HCT116 (cell line): Measurements from ENCODE around the gene P2RX6. TPM values are rescaled to one million over a fixed set of nuclear protein-coding genes. Genes with fewer than 3 reads are reported as not detected.

Source experiments
- ATAC-seq: fragments of 200-7000 bp; cut with Tn5 transposase; 2 replicates; pipeline ENCODE4 v1.9.1; 2020; ENCODE audit warnings: mild to moderate bottlenecking, moderate library complexity
- BruUV-seq: library from RNA; stranded (reverse); fragments of 400-500 nt; replicated peaks from 2 replicates; lab custom pipeline; 2021; lab: Mats Ljungman, UMichigan
- CTCF ChIA-PET: fragments of 300-600 bp; sonication (Branson Sonifier 250); formaldehyde crosslinking; loops from one replicate; lab custom pipeline; 2021; ENCODE audit warnings: antibody characterized with exemption; lab: Charles Lee
- POLR2A ChIA-PET: fragments of 300-600, 350-600 bp; sonication (Branson Sonifier 250); formaldehyde crosslinking; loops from one replicate; lab custom pipeline; 2021; ENCODE audit warnings: antibody characterized with exemption; lab: Charles Lee
- RAD21 ChIA-PET, 2 experiments: fragments of 300-600 bp; sonication (Branson Sonifier 250); formaldehyde crosslinking; loops; one replicate each; lab custom pipeline; 2023; ENCODE audit warnings: low total read pairs in 2 of 2; ENCODE audit not compliant: uncharacterized antibody in 2 of 2, unreplicated experiment in 2 of 2, low non-redundant PET in 1 of 2; lab: Charles Lee
- DNase-seq: peaks from one replicate; pipeline ENCODE4 v3.0.0-alpha.2; 2010; ENCODE audit warnings: low read depth, low spot score
- H2AFZ ChIP-seq: fragments of 200-600 bp; shearing (Covaris generic), sonication (generic); 2 replicates; pipeline ENCODE4 v1.6.1; 2017; ENCODE audit warnings: low read depth, mixed run types, mixed read lengths, antibody characterized with exemption, low read length; ENCODE audit not compliant: poor library complexity, severe bottlenecking
- H3K27ac ChIP-seq: 2 replicates; pipeline ENCODE4 v1.5.1; 2012; ENCODE audit warnings: low read depth, low read length
- H3K27me3 ChIP-seq: fragments of 200-600 bp; sonication (generic); 2 replicates; pipeline ENCODE4 v1.6.1; 2016; ENCODE audit warnings: mixed run types, low read length, mixed read lengths; ENCODE audit not compliant: insufficient read depth
- H3K36me3 ChIP-seq, 2 experiments: fragments of 200-500 bp in 1 of 2; fragments of 200-600 bp in 1 of 2; sonication (Bioruptor generic) in 1 of 2; sonication (generic) in 1 of 2; 2 replicates each; pipeline versions ENCODE4 v1.5.1 to v1.6.1; 2014 to 2016; ENCODE audit warnings: low read length in 2 of 2, inconsistent platforms in 1 of 2, mixed read lengths in 1 of 2, mixed run types in 1 of 2; ENCODE audit not compliant: insufficient read depth in 2 of 2, control insufficient read depth in 1 of 2
- H3K4me1 ChIP-seq, 2 experiments: fragments of 200-600 bp in 1 of 2; sonication (generic) in 1 of 2; 2 replicates each; pipeline versions ENCODE4 v1.5.1 to v1.6.1; 2012 to 2017; ENCODE audit warnings: low read length in 2 of 2, inconsistent platforms in 1 of 2, mild to moderate bottlenecking in 1 of 2, mixed read lengths in 1 of 2, mixed run types in 1 of 2, moderate library complexity in 1 of 2; ENCODE audit not compliant: insufficient read depth in 2 of 2, control insufficient read depth in 1 of 2
- H3K4me2 ChIP-seq: fragments of 200-600 bp; sonication (generic); 2 replicates; pipeline ENCODE4 v1.6.1; 2017; ENCODE audit warnings: mixed run types, low read length, mixed read lengths
- H3K4me3 ChIP-seq, 2 experiments: fragments of 200-600 bp in 1 of 2; sonication (generic) in 1 of 2; replicated peaks in 1 of 2; 2 replicates each; pipeline ENCODE4 v1.5.1; 2011 to 2016; ENCODE audit warnings: low read length in 2 of 2, control low read depth in 1 of 2, low read depth in 1 of 2, mild to moderate bottlenecking in 1 of 2, mixed read lengths in 1 of 2, mixed run types in 1 of 2
- H3K79me2 ChIP-seq: fragments of 200-600 bp; sonication (generic); 2 replicates; pipeline ENCODE4 v1.6.1; 2017; ENCODE audit warnings: mild to moderate bottlenecking, mixed run types, low read length, moderate library complexity, mixed read lengths; ENCODE audit not compliant: insufficient read depth
- H3K9ac ChIP-seq: fragments of 200-600 bp; sonication (generic); 2 replicates; pipeline ENCODE4 v1.6.1; 2016; ENCODE audit warnings: low read length, mixed read lengths
- H3K9me2 ChIP-seq: fragments of 200-600 bp; sonication (generic), shearing (Covaris generic); 2 replicates; pipeline ENCODE4 v1.6.1; 2017; ENCODE audit warnings: mixed run types, mild to moderate bottlenecking, moderate library complexity; ENCODE audit not compliant: insufficient read depth
- H3K9me3 ChIP-seq, 2 experiments: fragments of 200-500 bp in 1 of 2; fragments of 200-600 bp in 1 of 2; sonication (Bioruptor generic) in 1 of 2; sonication (generic) in 1 of 2; 2 replicates each; pipeline ENCODE4 v1.6.1; 2014 to 2017; ENCODE audit warnings: low read length in 2 of 2, mixed read lengths in 2 of 2, inconsistent platforms in 1 of 2, low read depth in 1 of 2, mild to moderate bottlenecking in 1 of 2, mixed run types in 1 of 2, moderate library complexity in 1 of 2; ENCODE audit not compliant: control insufficient read depth in 1 of 2, insufficient read depth in 1 of 2
- H4K20me1 ChIP-seq: fragments of 200-600 bp; sonication (generic), shearing (Covaris generic); 2 replicates; pipeline ENCODE4 v1.6.1; 2017; ENCODE audit warnings: mixed run types, mild to moderate bottlenecking, moderate library complexity; ENCODE audit not compliant: insufficient read depth
- EGR1 ChIP-seq: IDR thresholded peaks from 2 replicates; pipeline ENCODE4 v1.6.1; 2012; ENCODE audit warnings: low read depth
- EZH2 ChIP-seq: fragments of 200-600 bp; sonication (generic); IDR thresholded peaks from 2 replicates; pipeline ENCODE4 v1.6.1; 2017; ENCODE audit warnings: antibody characterized with exemption, mixed run types
- EZH2phosphoT487 ChIP-seq: fragments of 200-600 bp; IDR thresholded peaks from 2 replicates; pipeline ENCODE4 v1.6.1; 2018; ENCODE audit warnings: antibody characterized with exemption, borderline replicate concordance
- RAD21 ChIP-seq: IDR thresholded peaks from 2 replicates; pipeline ENCODE4 v1.6.1; 2012; ENCODE audit warnings: low read depth, mild to moderate bottlenecking
- SRF ChIP-seq: IDR thresholded peaks from 2 replicates; pipeline ENCODE4 v1.6.1; 2012; ENCODE audit warnings: low read depth
- TCF7L2 ChIP-seq: IDR thresholded peaks from 2 replicates; pipeline ENCODE4 v1.7.0; 2011; ENCODE audit warnings: borderline replicate concordance, inconsistent platforms; ENCODE audit not compliant: insufficient read depth, insufficient read length; ENCODE audit errors: extremely low read depth
- YY1 ChIP-seq: IDR thresholded peaks from 2 replicates; pipeline ENCODE4 v1.6.1; 2011; ENCODE audit warnings: low read length, low read depth, moderate library complexity, mild to moderate bottlenecking; ENCODE audit not compliant: insufficient replicate concordance; ENCODE audit errors: extremely low read depth
- ZFX ChIP-seq: fragments of 450-650 bp; IDR thresholded peaks from 2 replicates; pipeline ENCODE4 v1.6.1; 2017
- ZNF274 ChIP-seq: fragments of 200-500 bp; sonication (Bioruptor generic); IDR thresholded peaks from 2 replicates; pipeline ENCODE4 v1.6.1; 2014; ENCODE audit warnings: mild to moderate bottlenecking, low read depth, low read length, inconsistent platforms
- intact Hi-C: fragments of 100-400 bp; cut with micrococcal nuclease; formaldehyde crosslinking; loops from 2 replicates; pipeline ENCODE4 v1.10.0; 2022
- total RNA-seq: library from RNA; stranded (reverse); gene quantifications from one replicate; pipeline ENCODE4 v1.2.1, GENCODE V29; 2021; ENCODE audit not compliant: unreplicated experiment
- TF ChIP-seq, protein P1 (sequence below): IDR thresholded peaks from 2 replicates; pipeline ENCODE4 v1.6.1; 2011; ENCODE audit warnings: mild to moderate bottlenecking, low read length, moderate library complexity; ENCODE audit not compliant: insufficient replicate concordance; ENCODE audit errors: extremely low read depth
- TF ChIP-seq, protein P2 (sequence below): IDR thresholded peaks from 2 replicates; pipeline ENCODE4 v1.6.1; 2012; ENCODE audit warnings: low read depth
- TF ChIP-seq, protein P3 (sequence below), 3 experiments: fragments of 200-600 bp in 1 of 3; sonication (generic) in 1 of 3; IDR thresholded peaks in 2 of 3; conservative IDR thresholded peaks in 1 of 3; 2 replicates each; pipeline ENCODE4 v1.5.1; 2012 to 2017; ENCODE audit warnings: low read depth in 2 of 3, low read length in 2 of 3, antibody characterized with exemption in 1 of 3, borderline replicate concordance in 1 of 3, control low read depth in 1 of 3, mild to moderate bottlenecking in 1 of 3, mixed read lengths in 1 of 3, mixed run types in 1 of 3, moderate library complexity in 1 of 3; ENCODE audit not compliant: insufficient read depth in 1 of 3

The P2RX6 gene
- total RNA-seq, 1 experiment from 2014 or later, result 0.20 TPM

DNA sequence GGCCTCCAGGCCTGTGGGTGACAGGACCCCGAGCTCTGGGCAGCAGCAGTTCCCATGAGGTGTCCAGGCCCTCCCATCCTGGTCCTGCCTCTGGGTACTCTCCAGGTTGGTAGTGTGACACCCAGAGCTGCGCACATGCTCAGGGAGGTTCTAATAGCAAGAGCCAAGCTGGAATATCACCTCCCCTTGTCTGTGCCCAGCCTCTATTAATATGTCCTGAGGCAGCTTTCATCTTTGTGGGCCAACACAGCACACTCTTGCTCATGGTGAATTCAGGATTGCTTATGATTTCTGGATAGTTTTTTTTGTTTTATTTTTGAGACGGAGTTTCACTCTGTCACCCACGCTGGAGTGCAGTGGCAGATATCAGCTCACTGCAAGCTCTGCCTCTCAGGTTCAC is 3.3 kb downstream of the P2RX6 start:
- TF ChIP-seq EZH2phosphoT487 (no peak), RAD21 (no peak), ZNF274 (no peak), ZFX (no peak), EGR1 (no peak), TCF7L2 (no peak), EZH2 (no peak), SRF (no peak), YY1 (no peak)
- TF ChIP-seq, protein P1, sequence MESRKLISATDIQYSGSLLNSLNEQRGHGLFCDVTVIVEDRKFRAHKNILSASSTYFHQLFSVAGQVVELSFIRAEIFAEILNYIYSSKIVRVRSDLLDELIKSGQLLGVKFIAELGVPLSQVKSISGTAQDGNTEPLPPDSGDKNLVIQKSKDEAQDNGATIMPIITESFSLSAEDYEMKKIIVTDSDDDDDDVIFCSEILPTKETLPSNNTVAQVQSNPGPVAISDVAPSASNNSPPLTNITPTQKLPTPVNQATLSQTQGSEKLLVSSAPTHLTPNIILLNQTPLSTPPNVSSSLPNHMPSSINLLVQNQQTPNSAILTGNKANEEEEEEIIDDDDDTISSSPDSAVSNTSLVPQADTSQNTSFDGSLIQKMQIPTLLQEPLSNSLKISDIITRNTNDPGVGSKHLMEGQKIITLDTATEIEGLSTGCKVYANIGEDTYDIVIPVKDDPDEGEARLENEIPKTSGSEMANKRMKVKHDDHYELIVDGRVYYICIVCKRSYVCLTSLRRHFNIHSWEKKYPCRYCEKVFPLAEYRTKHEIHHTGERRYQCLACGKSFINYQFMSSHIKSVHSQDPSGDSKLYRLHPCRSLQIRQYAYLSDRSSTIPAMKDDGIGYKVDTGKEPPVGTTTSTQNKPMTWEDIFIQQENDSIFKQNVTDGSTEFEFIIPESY, result no peak
- TF ChIP-seq, protein P2, sequence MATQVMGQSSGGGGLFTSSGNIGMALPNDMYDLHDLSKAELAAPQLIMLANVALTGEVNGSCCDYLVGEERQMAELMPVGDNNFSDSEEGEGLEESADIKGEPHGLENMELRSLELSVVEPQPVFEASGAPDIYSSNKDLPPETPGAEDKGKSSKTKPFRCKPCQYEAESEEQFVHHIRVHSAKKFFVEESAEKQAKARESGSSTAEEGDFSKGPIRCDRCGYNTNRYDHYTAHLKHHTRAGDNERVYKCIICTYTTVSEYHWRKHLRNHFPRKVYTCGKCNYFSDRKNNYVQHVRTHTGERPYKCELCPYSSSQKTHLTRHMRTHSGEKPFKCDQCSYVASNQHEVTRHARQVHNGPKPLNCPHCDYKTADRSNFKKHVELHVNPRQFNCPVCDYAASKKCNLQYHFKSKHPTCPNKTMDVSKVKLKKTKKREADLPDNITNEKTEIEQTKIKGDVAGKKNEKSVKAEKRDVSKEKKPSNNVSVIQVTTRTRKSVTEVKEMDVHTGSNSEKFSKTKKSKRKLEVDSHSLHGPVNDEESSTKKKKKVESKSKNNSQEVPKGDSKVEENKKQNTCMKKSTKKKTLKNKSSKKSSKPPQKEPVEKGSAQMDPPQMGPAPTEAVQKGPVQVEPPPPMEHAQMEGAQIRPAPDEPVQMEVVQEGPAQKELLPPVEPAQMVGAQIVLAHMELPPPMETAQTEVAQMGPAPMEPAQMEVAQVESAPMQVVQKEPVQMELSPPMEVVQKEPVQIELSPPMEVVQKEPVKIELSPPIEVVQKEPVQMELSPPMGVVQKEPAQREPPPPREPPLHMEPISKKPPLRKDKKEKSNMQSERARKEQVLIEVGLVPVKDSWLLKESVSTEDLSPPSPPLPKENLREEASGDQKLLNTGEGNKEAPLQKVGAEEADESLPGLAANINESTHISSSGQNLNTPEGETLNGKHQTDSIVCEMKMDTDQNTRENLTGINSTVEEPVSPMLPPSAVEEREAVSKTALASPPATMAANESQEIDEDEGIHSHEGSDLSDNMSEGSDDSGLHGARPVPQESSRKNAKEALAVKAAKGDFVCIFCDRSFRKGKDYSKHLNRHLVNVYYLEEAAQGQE, result no peak
- TF ChIP-seq, protein P3, sequence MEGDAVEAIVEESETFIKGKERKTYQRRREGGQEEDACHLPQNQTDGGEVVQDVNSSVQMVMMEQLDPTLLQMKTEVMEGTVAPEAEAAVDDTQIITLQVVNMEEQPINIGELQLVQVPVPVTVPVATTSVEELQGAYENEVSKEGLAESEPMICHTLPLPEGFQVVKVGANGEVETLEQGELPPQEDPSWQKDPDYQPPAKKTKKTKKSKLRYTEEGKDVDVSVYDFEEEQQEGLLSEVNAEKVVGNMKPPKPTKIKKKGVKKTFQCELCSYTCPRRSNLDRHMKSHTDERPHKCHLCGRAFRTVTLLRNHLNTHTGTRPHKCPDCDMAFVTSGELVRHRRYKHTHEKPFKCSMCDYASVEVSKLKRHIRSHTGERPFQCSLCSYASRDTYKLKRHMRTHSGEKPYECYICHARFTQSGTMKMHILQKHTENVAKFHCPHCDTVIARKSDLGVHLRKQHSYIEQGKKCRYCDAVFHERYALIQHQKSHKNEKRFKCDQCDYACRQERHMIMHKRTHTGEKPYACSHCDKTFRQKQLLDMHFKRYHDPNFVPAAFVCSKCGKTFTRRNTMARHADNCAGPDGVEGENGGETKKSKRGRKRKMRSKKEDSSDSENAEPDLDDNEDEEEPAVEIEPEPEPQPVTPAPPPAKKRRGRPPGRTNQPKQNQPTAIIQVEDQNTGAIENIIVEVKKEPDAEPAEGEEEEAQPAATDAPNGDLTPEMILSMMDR (IDR thresholded peaks at IDR 0.05 in 2 of 3, conservative IDR thresholded peaks at IDR 0.05 in 1 of 3; ENCODE audit: borderline replicate concordance in 1 of 3, insufficient read depth in 1 of 3, low read depth in 2 of 3, low read length in 2 of 3), result no peak
- H3K4me3 ChIP-seq, result no peak overlapping the region
- RAD21 ChIA-PET, result no interaction called here
- no peak overlapping the region for H3K4me2 ChIP-seq
- no peaks in the 10 kb centered on the region for H3K9me3 ChIP-seq
- DNase-seq (no peak), ATAC-seq (no peak)
- no peak overlapping the region for H3K27ac ChIP-seq
- intact Hi-C loops, result no loop called here
- H3K9ac ChIP-seq, result no peak overlapping the region
- H3K4me1 ChIP-seq, result peaks cover 15 to 19% of the 10 kb centered on the region in 2 experiments
- POLR2A ChIA-PET, result no interaction called here
- CTCF ChIA-PET, result no interaction called here
- H3K27me3 ChIP-seq, result no peaks in the 10 kb centered on the region
- H3K79me2 ChIP-seq, result no peaks in the 10 kb centered on the region
- H4K20me1 ChIP-seq, result no peaks in the 10 kb centered on the region
- no peaks in the 10 kb centered on the region for H3K36me3 ChIP-seq
- no peak overlapping the region for H2AFZ ChIP-seq
- no peaks in the 10 kb centered on the region for H3K9me2 ChIP-seq
- no TSS peak for BruUV-seq
